Spinal cord (tissue), 4 donors: ENCODE results near the gene SFTPA2. TPM values are rescaled to one million over a fixed set of nuclear protein-coding genes. Genes with fewer than 3 reads are reported as not detected.

ENCODE experiments used
- polyA plus RNA-seq, 2 donors: library from polyadenylated mRNA; unstranded; fragments of 120-200 nt; gene quantifications; one replicate each; pipeline ENCODE4 v1.2.1, GENCODE V29; 2013; ENCODE audit not compliant: insufficient read length in 2 of 2
- small RNA-seq: library from RNA; depleted of rRNA; stranded (forward); fragments of <200 nt; gene quantifications from one replicate; pipeline ENCODE3, GENCODE V24; 2014; ENCODE audit warnings: low replicate concordance
- total RNA-seq, 2 donors: library from RNA; depleted of rRNA in 1 of 2; stranded (reverse); fragments of 120-200 nt in 1 of 2; fragments of >200 nt in 1 of 2; gene quantifications; one replicate each; pipeline versions ENCODE4 v1.2.3 to v1.2.4, GENCODE V29; 2013 to 2014

SFTPA2 gene
- total and polyA plus RNA-seq, 4 donors = 0.11 to 0.57 (median 0.18) TPM

Small RNA genes lying within 50 kb of the gene (small RNA-seq; reads per million reads assigned to genes)
- gene BX248123.2 (not detected), gene RPS12P18 (not detected)

Other genes starting within 250 kb of the SFTPA2 start
- 10 to 100 TPM; 20.6 to 23.4 TPM for gene PPIF, start 212.9 kb downstream of the SFTPA2 start, total RNA-seq
- gene PPIF, start 212.9 kb downstream of the SFTPA2 start, polyA plus RNA-seq = 10 to 100 TPM; 48.9 to 49.5 TPM
- gene ZCCHC24, start 114.8 kb downstream of the SFTPA2 start, total RNA-seq = 10 to 100 TPM; 22.9 to 46.1 TPM
- gene ZCCHC24, start 114.8 kb downstream of the SFTPA2 start, polyA plus RNA-seq = 10 to 100 TPM; 66.5 to 75.2 TPM
- under 1 TPM; 0.10 to 0.28 TPM for gene EIF5AL1, start 47.9 kb downstream of the SFTPA2 start, total RNA-seq
- 1 to 10 TPM; 2.2 to 4.7 TPM for gene EIF5AL1, start 47.9 kb downstream of the SFTPA2 start, polyA plus RNA-seq
- gene SFTPA1, start 50.5 kb upstream of the SFTPA2 start, total RNA-seq = not detected
- not detected for gene SFTPA1, start 50.5 kb upstream of the SFTPA2 start, polyA plus RNA-seq
- gene NUTM2B, start 142.8 kb upstream of the SFTPA2 start, total RNA-seq = 1 to 10 TPM in 1 of 2 donors, under 1 TPM in 1; 0.20 to 1.4 TPM
- 1 to 10 TPM; 5.0 to 7.5 TPM for gene NUTM2B, start 142.8 kb upstream of the SFTPA2 start, polyA plus RNA-seq